H1 (cell line): ENCODE data around the gene NAP1L1. TPM values are rescaled to one million over a fixed set of nuclear protein-coding genes. Genes with fewer than 3 reads are reported as not detected.

Experiments
- SRF ChIP-seq: IDR thresholded peaks from 2 replicates; pipeline ENCODE4 v1.6.1; 2011; ENCODE audit warnings: mild to moderate bottlenecking, low read depth, low read length, moderate library complexity
- polyA plus RNA-seq, 7 experiments: library from polyadenylated mRNA; depleted of rRNA in 3 of 7; stranded (reverse) in 5 of 7; unstranded in 2 of 7; fragments of >200 nt in 5 of 7; fragments of 200-250 nt in 2 of 7; gene quantifications; 1 replicate in 5 of 7; 2 replicates in 1 of 7; 4 replicates in 1 of 7; pipeline versions ENCODE4 v1.2.1 to v1.2.3, GENCODE V29; 2011 to 2013; ENCODE audit warnings: missing spikeins in 2 of 7, mixed read lengths in 2 of 7
- total RNA-seq: library from RNA; stranded (reverse); fragmentation: NEBNext Ultra II Directional; extraction: Animal tissue kit (Norgen Biotek cat#: 25700); gene quantifications from 2 replicates; pipeline ENCODE4 v1.2.1, GENCODE V29; 2021

Gene NAP1L1
- total and polyA plus RNA-seq, 2 of the 8 experiments (the other 6 are each of a cell fraction or from before 2014, with no cell fraction given), result 202 to 1,159 TPM

- no peak for TF ChIP-seq SRF
- TF ChIP-seq, all 59 proteins: peak for 0
These were observed 90.3 kb downstream of the NAP1L1 start (continued) for GRCh38 chr12:75994069-75994740.
